Right lung (tissue), 5 donors: ENCODE measurements around the gene RFLNA. TPM values are rescaled to one million over a fixed set of nuclear protein-coding genes. Genes with fewer than 3 reads are reported as not detected.

Source experiments
- DNase-seq, 2 donors: peaks; one replicate each; pipeline ENCODE4 v3.0.0-alpha.2; 2013
- polyA plus RNA-seq, 5 donors: library from polyadenylated mRNA; unstranded; fragments of 120-200 nt; gene quantifications; one replicate each; pipeline versions ENCODE4 v1.2.1 to v1.2.3, GENCODE V29; 2013; ENCODE audit warnings: inconsistent platforms in 1 of 5, low replicate concordance in 1 of 5; ENCODE audit not compliant: insufficient read length in 5 of 5, insufficient read depth in 1 of 5

Gene RFLNA
- polyA plus RNA-seq, 5 donors = 2.7 to 4.6 (median 3.5) TPM

GRCh38 chr12:124356221-124356620 lies 61.3 kb downstream of the RFLNA start:
- no peak for DNase-seq

- DNase-seq = no peak
Measured at GRCh38 chr12:124357616-124358015, 62.7 kb downstream of the RFLNA start.

GRCh38 chr12:124358572-124358971 lies 63.7 kb downstream of the RFLNA start:
- no peak for DNase-seq

- peak in 1 of 2 donors; percentile 30 for DNase-seq
Measured at GRCh38 chr12:124359671-124360581, 65.0 kb downstream of the RFLNA start.

- DNase-seq = no peak
Measured at GRCh38 chr12:124361074-124361970, 66.4 kb downstream of the RFLNA start.

GRCh38 chr12:124361996-124362395 lies 67.1 kb downstream of the RFLNA start:
- DNase-seq = no peak

GRCh38 chr12:124363353-124363965 lies 68.6 kb downstream of the RFLNA start:
- no peak for DNase-seq

GRCh38 chr12:124364543-124364942 lies 69.7 kb downstream of the RFLNA start:
- no peak for DNase-seq
